CD4-positive, alpha-beta T cell (primary cell): ENCODE results near the gene MYO5A. TPM values are rescaled to one million over a fixed set of nuclear protein-coding genes. Genes with fewer than 3 reads are reported as not detected.
"Not testable (repeated sequence)": the region's sequence is repeated elsewhere in the genome, so short reads cannot be mapped to it uniquely, and the experiment has no call there.

Experiments
- ATAC-seq: fragments of 200-7000 bp; cut with Tn5 transposase; one replicate; pipeline ENCODE4 v1.10.0; 2022; ENCODE audit warnings: mild to moderate bottlenecking; ENCODE audit not compliant: poor library complexity
- CTCF ChIA-PET: fragments of 350-600 bp; sonication (Branson Sonifier 250); formaldehyde crosslinking; loops from one replicate; lab custom pipeline; 2021; ENCODE audit warnings: antibody characterized with exemption, inconsistent platforms; lab: Charles Lee
- POLR2A ChIA-PET: fragments of 350-600 bp; sonication (Branson Sonifier 250); formaldehyde crosslinking; loops from one replicate; lab custom pipeline; 2021; ENCODE audit warnings: antibody characterized with exemption, inconsistent platforms; lab: Charles Lee
- DNase-seq, 14 experiments: peaks; one replicate each; pipeline ENCODE4 v3.0.0-alpha.2; 2013 to 2020; ENCODE audit warnings: mixed read lengths in 2 of 14
- H3K27ac ChIP-seq, 2 donors: one replicate each; pipeline versions ENCODE4 v1.5.1 to v1.7.0; 2013; ENCODE audit warnings: low read length in 2 of 2, low read depth in 1 of 2, mild to moderate bottlenecking in 1 of 2
- H3K27me3 ChIP-seq, 2 experiments: 1 replicate in 1 of 2; 2 replicates in 1 of 2; pipeline versions ENCODE4 v1.6.1 to v1.7.0; 2013; ENCODE audit warnings: low read length in 2 of 2, control low read depth in 1 of 2, mild to moderate bottlenecking in 1 of 2, moderate library complexity in 1 of 2; ENCODE audit not compliant: insufficient read depth in 2 of 2, control insufficient read depth in 1 of 2
- H3K36me3 ChIP-seq: one replicate; pipeline ENCODE4 v1.6.1; 2013; ENCODE audit warnings: low read length, control low read depth; ENCODE audit not compliant: insufficient read depth
- H3K4me1 ChIP-seq: one replicate; pipeline ENCODE4 v1.6.1; 2013; ENCODE audit warnings: low read length, control low read depth; ENCODE audit not compliant: insufficient read depth
- H3K4me3 ChIP-seq: one replicate; pipeline ENCODE4 v1.5.1; 2013; ENCODE audit warnings: mild to moderate bottlenecking, low read length, moderate library complexity
- H3K9me3 ChIP-seq, 2 experiments: 1 replicate in 1 of 2; 2 replicates in 1 of 2; pipeline versions ENCODE4 v1.6.1 to v1.7.0; 2013; ENCODE audit warnings: low read length in 2 of 2, mild to moderate bottlenecking in 2 of 2, control low read depth in 1 of 2, moderate library complexity in 1 of 2; ENCODE audit not compliant: control insufficient read depth in 1 of 2, insufficient read depth in 1 of 2
- H3K27ac Mint-ChIP-seq: one replicate; pipeline ENCODE4 v1.8.0; 2020; ENCODE audit warnings: mixed read lengths
- H3K27me3 Mint-ChIP-seq: one replicate; pipeline ENCODE4 v1.8.0; 2021; ENCODE audit warnings: mixed read lengths
- H3K36me3 Mint-ChIP-seq: one replicate; pipeline ENCODE4 v1.8.0; 2021; ENCODE audit warnings: low read depth, mixed read lengths
- H3K4me1 Mint-ChIP-seq: one replicate; pipeline ENCODE4 v1.8.0; 2021; ENCODE audit warnings: low read depth, mixed read lengths
- H3K4me3 Mint-ChIP-seq: one replicate; pipeline ENCODE4 v1.8.0; 2020; ENCODE audit warnings: mild to moderate bottlenecking, mixed read lengths
- H3K9me3 Mint-ChIP-seq: one replicate; pipeline ENCODE4 v1.8.0; 2020; ENCODE audit warnings: mixed read lengths
- intact Hi-C, 2 experiments: fragments of 100-400 bp; cut with DNase I in 1 of 2; cut with micrococcal nuclease in 1 of 2; formaldehyde crosslinking; loops; one replicate each; pipeline versions ENCODE4 v1.15.1 to v1.9.0; 2023 to 2025; cut with DNase I, micrococcal nuclease
- total RNA-seq, 174 experiments: library from RNA in 2 of 174; stranded (reverse) in 2 of 174; gene quantifications; one replicate each; pipeline ENCODE4 v1.2.3 and lab custom pipeline; 2021 to 2026
- TF ChIP-seq, protein P1 (sequence below): fragments of 200-600 bp; IDR thresholded peaks from one replicate; pipeline ENCODE4 v1.8.0; 2022; ENCODE audit warnings: antibody characterized with exemption, mild to moderate bottlenecking

Gene MYO5A
- total RNA-seq, 2 experiments from 2014 or later, result 25.5 TPM

DNA sequence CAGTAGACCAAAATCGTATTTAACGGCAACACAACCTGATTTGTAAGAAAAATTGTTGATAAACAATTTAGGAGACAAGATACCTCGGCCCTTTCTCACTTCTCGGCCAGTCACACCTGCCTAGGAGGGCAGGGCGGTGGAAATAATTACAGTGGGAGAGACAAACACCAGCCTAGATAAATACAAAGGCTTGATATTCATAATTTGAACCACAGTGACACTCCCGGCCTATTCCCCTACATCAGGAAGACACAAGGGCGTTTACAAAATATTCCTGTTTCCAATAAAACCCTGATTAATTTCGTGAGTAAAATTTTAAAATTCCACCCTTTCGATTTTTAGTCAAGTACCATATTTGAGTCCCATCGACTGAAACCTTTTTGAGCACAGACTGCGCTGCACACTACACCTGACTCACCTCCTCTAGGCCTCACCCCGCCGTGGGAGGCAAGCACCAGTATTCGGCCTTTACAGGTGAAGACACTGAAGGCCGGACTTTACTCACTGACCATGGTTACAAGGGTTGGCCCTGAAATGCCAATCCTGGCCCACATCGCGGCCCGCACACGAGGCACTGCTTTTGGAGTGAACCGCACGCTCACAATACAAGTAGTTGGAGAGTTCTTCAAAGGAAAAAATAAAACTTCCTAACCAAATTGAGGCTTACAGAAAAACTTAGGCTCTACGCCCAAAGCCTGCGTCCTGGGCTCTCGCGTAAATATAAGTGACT is 39.4 kb upstream of the MYO5A start:
- intact Hi-C loops, result loop anchor here (1.0 to 5.0 kb wide), 7 partner anchors 39 to 311 kb away; partner anchors contain the start of genes ATOSA (in 2 of the 2) and MYO5A (in 1 of the 2)
- ATAC-seq (peak; percentile 45), DNase-seq (peak in 12 of 14 experiments; percentile 10 to 58 (median 28))
- Mint-ChIP-seq H3K27me3 (no peaks in the 10 kb centered on the region), H3K27ac (peak overlapping the region; percentile 98), H3K4me3 (peak overlapping the region; percentile 88), H3K36me3 (peaks cover 28% of the 10 kb centered on the region), H3K4me1 (peaks cover 50% of the 10 kb centered on the region), H3K9me3 (no peaks in the 10 kb centered on the region)
- Histone ChIP-seq H3K27ac (peak overlapping the region; percentile 91 to 93), H3K4me3 (peak overlapping the region; percentile 75), H3K9me3 (no peaks in the 10 kb centered on the region), H3K4me1 (peaks cover 35% of the 10 kb centered on the region), H3K27me3 (no peaks in the 10 kb centered on the region), H3K36me3 (no peaks in the 10 kb centered on the region)
- ChIA-PET CTCF (no interaction called here), POLR2A (interaction anchor here (0.6 to 1.3 kb wide), 8 partner anchors 8 to 389 kb away, joined by 3 to 9 read pairs (median 4); partner anchors contain the start of genes ATOSA and MYO5A)
- TF ChIP-seq, protein P1, sequence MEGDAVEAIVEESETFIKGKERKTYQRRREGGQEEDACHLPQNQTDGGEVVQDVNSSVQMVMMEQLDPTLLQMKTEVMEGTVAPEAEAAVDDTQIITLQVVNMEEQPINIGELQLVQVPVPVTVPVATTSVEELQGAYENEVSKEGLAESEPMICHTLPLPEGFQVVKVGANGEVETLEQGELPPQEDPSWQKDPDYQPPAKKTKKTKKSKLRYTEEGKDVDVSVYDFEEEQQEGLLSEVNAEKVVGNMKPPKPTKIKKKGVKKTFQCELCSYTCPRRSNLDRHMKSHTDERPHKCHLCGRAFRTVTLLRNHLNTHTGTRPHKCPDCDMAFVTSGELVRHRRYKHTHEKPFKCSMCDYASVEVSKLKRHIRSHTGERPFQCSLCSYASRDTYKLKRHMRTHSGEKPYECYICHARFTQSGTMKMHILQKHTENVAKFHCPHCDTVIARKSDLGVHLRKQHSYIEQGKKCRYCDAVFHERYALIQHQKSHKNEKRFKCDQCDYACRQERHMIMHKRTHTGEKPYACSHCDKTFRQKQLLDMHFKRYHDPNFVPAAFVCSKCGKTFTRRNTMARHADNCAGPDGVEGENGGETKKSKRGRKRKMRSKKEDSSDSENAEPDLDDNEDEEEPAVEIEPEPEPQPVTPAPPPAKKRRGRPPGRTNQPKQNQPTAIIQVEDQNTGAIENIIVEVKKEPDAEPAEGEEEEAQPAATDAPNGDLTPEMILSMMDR, result no peak

DNA sequence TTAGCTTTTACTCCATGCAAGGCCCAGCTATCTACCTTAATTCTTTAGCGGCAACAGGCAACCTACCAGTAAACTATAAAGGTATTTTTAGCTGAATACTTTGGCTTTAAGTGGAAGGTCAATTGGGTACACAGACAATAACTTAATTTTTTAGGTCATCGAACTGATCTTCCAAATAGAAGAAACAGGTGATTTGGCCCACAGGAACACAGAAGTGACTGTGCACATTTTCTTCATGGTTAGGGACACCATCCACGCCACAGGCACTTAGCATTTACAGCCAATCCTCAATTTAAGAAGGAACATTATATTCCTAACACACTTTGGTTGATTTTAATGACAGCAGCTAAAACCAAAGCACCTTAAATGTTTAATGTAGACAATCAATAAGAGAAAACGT is 38.2 kb upstream of the MYO5A start:
- H3K4me1 ChIP-seq, result peaks cover 42% of the 10 kb centered on the region
- H3K9me3 ChIP-seq, result no peaks in the 10 kb centered on the region
- intact Hi-C loops, result loop anchor here (1.0 to 5.0 kb wide), 5 partner anchors 38 to 310 kb away; partner anchors contain the start of gene ATOSA (in 1 of the 2)
- H3K4me1 Mint-ChIP-seq, result peaks cover 58% of the 10 kb centered on the region
- ChIA-PET POLR2A (no interaction called here), CTCF (no interaction called here)
- ATAC-seq, result no peak
- no peaks in the 10 kb centered on the region for H3K27me3 Mint-ChIP-seq
- no peaks in the 10 kb centered on the region for H3K9me3 Mint-ChIP-seq
- H3K27me3 ChIP-seq, result no peaks in the 10 kb centered on the region
- H3K4me3 Mint-ChIP-seq, result peak overlapping the region; percentile 88
- no peak for DNase-seq
- no peak overlapping the region for H3K27ac ChIP-seq
- peak overlapping the region; percentile 75 for H3K4me3 ChIP-seq
- TF ChIP-seq, protein P1, result no peak
- H3K36me3 ChIP-seq, result no peaks in the 10 kb centered on the region
- peaks cover 32% of the 10 kb centered on the region for H3K36me3 Mint-ChIP-seq
- peak overlapping the region; percentile 98 for H3K27ac Mint-ChIP-seq

DNA sequence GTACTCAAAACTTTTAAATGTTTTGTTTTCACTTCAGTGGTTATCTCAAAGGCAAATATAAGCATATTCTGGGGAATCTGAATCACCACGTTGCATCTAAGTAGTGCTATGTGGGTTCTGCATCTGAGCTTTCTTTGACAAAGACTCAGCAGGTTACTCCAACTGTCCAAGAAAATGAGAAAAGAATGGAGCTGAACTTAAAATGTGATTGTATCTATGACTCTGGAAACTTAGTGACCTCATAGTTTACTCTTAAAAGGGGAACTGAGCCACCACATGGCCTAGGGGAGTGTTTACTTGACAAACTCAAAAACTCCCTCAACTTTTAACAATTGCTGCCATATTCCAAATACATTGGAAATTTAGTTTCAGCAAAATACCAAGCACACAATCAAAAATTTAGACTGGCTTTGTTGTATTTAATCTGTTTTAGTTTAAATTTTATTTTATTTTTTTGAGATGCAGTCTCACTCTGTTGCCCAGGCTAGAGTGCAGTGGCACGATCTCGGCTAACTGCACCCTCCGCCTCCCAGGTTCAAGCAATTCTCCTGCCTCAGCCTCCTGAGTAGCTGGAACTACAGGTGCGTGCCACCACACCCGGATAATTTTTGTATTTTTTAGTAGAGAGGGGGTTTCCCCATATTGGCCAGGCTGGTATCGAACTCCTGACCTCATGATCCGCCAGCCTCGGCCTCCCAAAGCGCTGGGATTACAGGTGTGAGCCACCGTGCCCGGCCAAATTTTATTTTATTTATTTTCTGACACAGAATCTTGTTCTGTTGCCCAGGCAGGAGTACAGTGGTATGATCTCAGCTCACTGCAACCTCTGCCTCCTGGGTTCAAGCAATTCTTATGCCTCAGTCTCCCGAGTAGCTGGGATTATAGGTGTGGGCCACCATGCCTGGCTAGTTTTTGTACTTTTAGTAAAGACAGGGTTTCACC is 37.0 kb upstream of the MYO5A start:
- DNase-seq, result peak in 3 of 14 experiments; percentile 9 to 35 (median 34)
- POLR2A ChIA-PET, H3K27me3 ChIP-seq, H3K27ac ChIP-seq, H3K9me3 ChIP-seq, H3K9me3 Mint-ChIP-seq, CTCF ChIA-PET, H3K36me3 ChIP-seq, ATAC-seq, H3K4me3 ChIP-seq, H3K27me3 Mint-ChIP-seq: not testable (repeated sequence)
- H3K36me3 Mint-ChIP-seq, result peaks cover 39% of the 10 kb centered on the region
- peaks cover 70% of the 10 kb centered on the region for H3K4me1 Mint-ChIP-seq
- peak overlapping the region; percentile 47 for H3K27ac Mint-ChIP-seq
- intact Hi-C loops, result loop anchor here (5.0 kb wide), 4 partner anchors 83 to 308 kb away; partner anchors contain the start of gene ATOSA (in 1 of the 2)
- H3K4me1 ChIP-seq, result peaks cover 44% of the 10 kb centered on the region
- H3K4me3 Mint-ChIP-seq, result peak overlapping the region; percentile 45
